ENCODE measurements around the gene RAB17. TPM values are rescaled to one million over a fixed set of nuclear protein-coding genes. Genes with fewer than 3 reads are reported as not detected.

Gene RAB17
- total and polyA plus RNA-seq, 3 experiments from 2014 or later, result not detected

GRCh38 chr2:237581751-237582746, 8.5 kb downstream of the RAB17 start:
- ChIA-PET CTCF (interaction anchor here (1.7 to 3.4 kb wide), 2 partner anchors 10 to 163 kb away, joined by 7 to 20 read pairs; no protein-coding TSS in a partner anchor), POLR2A (no interaction called here)
- H3K4me1 ChIP-seq (ENCODE audit: insufficient read depth, low read length), result no peaks in the 10 kb centered on the region
- H3K36me3 ChIP-seq (ENCODE audit: insufficient read depth, low read length), result no peaks in the 10 kb centered on the region
- Mint-ChIP-seq H3K27me3 (peaks cover 5 to 10% of the 10 kb centered on the region in 2 donors), H3K4me3 (no peak overlapping the region), H3K36me3 (no peaks in the 10 kb centered on the region), H3K9me3 (no peaks in the 10 kb centered on the region), H3K4me1 (no peaks in the 10 kb centered on the region), H3K27ac (peak overlapping the region in 1 of 8 donors; percentile 38)
- peak in 3 of 5 donors; percentile 10 to 77 (median 19) for DNase-seq
- H3K4me3 ChIP-seq (ENCODE audit: low read length), result no peak overlapping the region
- no peaks in the 10 kb centered on the region for H3K9me3 ChIP-seq (ENCODE audit: low read length)
- H3K27ac ChIP-seq (ENCODE audit: low read depth, low read length), result no peak overlapping the region
- no peaks in the 10 kb centered on the region for H3K27me3 ChIP-seq (ENCODE audit: insufficient read depth, low read length, poor library complexity, severe bottlenecking)

- Histone ChIP-seq H3K27ac (ENCODE audit: low read depth, low read length) (no peak overlapping the region), H3K9me3 (ENCODE audit: low read length) (no peaks in the 10 kb centered on the region), H3K4me3 (ENCODE audit: low read length) (no peak overlapping the region), H3K36me3 (ENCODE audit: insufficient read depth, low read length) (no peaks in the 10 kb centered on the region), H3K4me1 (ENCODE audit: insufficient read depth, low read length) (no peaks in the 10 kb centered on the region), H3K27me3 (ENCODE audit: insufficient read depth, low read length, poor library complexity, severe bottlenecking) (no peaks in the 10 kb centered on the region)
- H3K4me1 Mint-ChIP-seq, result no peaks in the 10 kb centered on the region
- CTCF ChIA-PET, result interaction anchor here (1.7 to 3.4 kb wide), 2 partner anchors 9 to 163 kb away, joined by 7 to 20 read pairs; no protein-coding TSS in a partner anchor
- H3K27ac Mint-ChIP-seq, result peak overlapping the region in 1 of 8 donors; percentile 38
- no peaks in the 10 kb centered on the region for H3K9me3 Mint-ChIP-seq
- no peak overlapping the region for H3K4me3 Mint-ChIP-seq
- POLR2A ChIA-PET, result no interaction called here
- peaks cover 5 to 8% of the 10 kb centered on the region in 2 donors for H3K27me3 Mint-ChIP-seq
- DNase-seq, result no peak
- no peaks in the 10 kb centered on the region for H3K36me3 Mint-ChIP-seq
Observed at GRCh38 chr2:237581326-237581725, 9.2 kb downstream of the RAB17 start.

- H3K27ac ChIP-seq (ENCODE audit: low read depth, low read length), result no peak overlapping the region
- Mint-ChIP-seq H3K27ac (no peak overlapping the region), H3K9me3 (no peaks in the 10 kb centered on the region), H3K36me3 (no peaks in the 10 kb centered on the region), H3K27me3 (peaks cover 8 to 10% of the 10 kb centered on the region in 2 donors), H3K4me1 (no peaks in the 10 kb centered on the region), H3K4me3 (no peak overlapping the region)
- CTCF ChIA-PET, result interaction anchor here (1.2 kb wide), 1 partner anchor 66 kb away, joined by 3 read pairs; no protein-coding TSS in a partner anchor
- DNase-seq, result peak in 1 of 5 donors; percentile 30
- H3K36me3 ChIP-seq (ENCODE audit: insufficient read depth, low read length), result no peaks in the 10 kb centered on the region
- POLR2A ChIA-PET, result no interaction called here
- no peaks in the 10 kb centered on the region for H3K27me3 ChIP-seq (ENCODE audit: insufficient read depth, low read length, poor library complexity, severe bottlenecking)
- no peaks in the 10 kb centered on the region for H3K9me3 ChIP-seq (ENCODE audit: low read length)
- H3K4me1 ChIP-seq (ENCODE audit: insufficient read depth, low read length), result no peaks in the 10 kb centered on the region
- no peak overlapping the region for H3K4me3 ChIP-seq (ENCODE audit: low read length)
Observed at GRCh38 chr2:237577956-237578870, 12.3 kb downstream of the RAB17 start.

GRCh38 chr2:237577458-237577857, 13.1 kb downstream of the RAB17 start:
- Mint-ChIP-seq H3K4me1 (no peaks in the 10 kb centered on the region), H3K9me3 (no peaks in the 10 kb centered on the region), H3K4me3 (no peak overlapping the region), H3K27me3 (peaks cover 9 to 10% of the 10 kb centered on the region in 2 donors), H3K36me3 (no peaks in the 10 kb centered on the region), H3K27ac (no peak overlapping the region)
- no peaks in the 10 kb centered on the region for H3K27me3 ChIP-seq (ENCODE audit: insufficient read depth, low read length, poor library complexity, severe bottlenecking)
- ChIA-PET POLR2A (no interaction called here), CTCF (interaction anchor here (1.2 kb wide), 1 partner anchor 65 kb away, joined by 3 read pairs; no protein-coding TSS in a partner anchor)
- H3K4me1 ChIP-seq (ENCODE audit: insufficient read depth, low read length), result no peaks in the 10 kb centered on the region
- H3K4me3 ChIP-seq (ENCODE audit: low read length), result no peak overlapping the region
- no peaks in the 10 kb centered on the region for H3K36me3 ChIP-seq (ENCODE audit: insufficient read depth, low read length)
- no peaks in the 10 kb centered on the region for H3K9me3 ChIP-seq (ENCODE audit: low read length)
- peak in 1 of 5 donors; percentile 46 for DNase-seq
- no peak overlapping the region for H3K27ac ChIP-seq (ENCODE audit: low read depth, low read length)

GRCh38 chr2:237576974-237577373, 13.6 kb downstream of the RAB17 start:
- H3K4me3 ChIP-seq (ENCODE audit: low read length), result no peak overlapping the region
- Mint-ChIP-seq H3K4me1 (peaks cover 0 to 2% (median 2%) of the 10 kb centered on the region in 3 donors), H3K27me3 (peaks cover 10 to 11% of the 10 kb centered on the region in 2 donors), H3K9me3 (no peaks in the 10 kb centered on the region), H3K36me3 (no peaks in the 10 kb centered on the region), H3K27ac (peak overlapping the region in 1 of 8 donors; percentile 1), H3K4me3 (no peak overlapping the region)
- H3K4me1 ChIP-seq (ENCODE audit: insufficient read depth, low read length), result peaks cover 2% of the 10 kb centered on the region
- no peak overlapping the region for H3K27ac ChIP-seq (ENCODE audit: low read depth, low read length)
- ChIA-PET POLR2A (no interaction called here), CTCF (no interaction called here)
- no peaks in the 10 kb centered on the region for H3K9me3 ChIP-seq (ENCODE audit: low read length)
- no peaks in the 10 kb centered on the region for H3K36me3 ChIP-seq (ENCODE audit: insufficient read depth, low read length)
- DNase-seq, result peak in 1 of 5 donors; percentile 16
- H3K27me3 ChIP-seq (ENCODE audit: insufficient read depth, low read length, poor library complexity, severe bottlenecking), result no peaks in the 10 kb centered on the region

- DNase-seq, result no peak
- Mint-ChIP-seq H3K9me3 (no peaks in the 10 kb centered on the region), H3K27ac (no peak overlapping the region), H3K4me3 (no peak overlapping the region), H3K27me3 (peaks cover 10 to 15% of the 10 kb centered on the region in 2 donors), H3K4me1 (peaks cover 0 to 5% (median 5%) of the 10 kb centered on the region in 3 donors), H3K36me3 (no peaks in the 10 kb centered on the region)
- no peaks in the 10 kb centered on the region for H3K9me3 ChIP-seq (ENCODE audit: low read length)
- ChIA-PET CTCF (interaction anchor here (1.9 kb wide), 1 partner anchor 63 kb away, joined by 7 read pairs; no protein-coding TSS in a partner anchor), POLR2A (no interaction called here)
- H3K27me3 ChIP-seq (ENCODE audit: insufficient read depth, low read length, poor library complexity, severe bottlenecking), result no peaks in the 10 kb centered on the region
- no peak overlapping the region for H3K4me3 ChIP-seq (ENCODE audit: low read length)
- peaks cover 6% of the 10 kb centered on the region for H3K4me1 ChIP-seq (ENCODE audit: insufficient read depth, low read length)
- H3K36me3 ChIP-seq (ENCODE audit: insufficient read depth, low read length), result no peaks in the 10 kb centered on the region
- H3K27ac ChIP-seq (ENCODE audit: low read depth, low read length), result no peak overlapping the region
Observed at GRCh38 chr2:237575869-237576862, 14.4 kb downstream of the RAB17 start.

All from CD8-positive, alpha-beta memory T cell (primary cell).